AG04450 (cell line): ENCODE data around the gene NFIA. TPM values are rescaled to one million over a fixed set of nuclear protein-coding genes. Genes with fewer than 3 reads are reported as not detected.

ENCODE experiments used
- CTCF ChIA-PET: fragments of 300-600, 350-600 bp; formaldehyde crosslinking; extraction: SDS; loops from one replicate; lab custom pipeline; 2022; ENCODE audit warnings: antibody characterized with exemption, inconsistent platforms; lab: Charles Lee
- POLR2A ChIA-PET: fragments of 350-600 bp; formaldehyde crosslinking; extraction: SDS; loops from one replicate; lab custom pipeline; 2021; ENCODE audit warnings: antibody characterized with exemption, inconsistent platforms; lab: Yijun Ruan, JAX
- DNase-seq: peaks from one replicate; pipeline ENCODE4 v3.0.0-alpha.2; 2011; ENCODE audit warnings: low read depth, low spot score
- H3K27ac ChIP-seq: one replicate; pipeline ENCODE4 v1.5.1; 2012; ENCODE audit warnings: low read depth, low read length, control low read depth
- H3K27me3 ChIP-seq: one replicate; pipeline ENCODE4 v1.6.0; 2012; ENCODE audit warnings: low read length; ENCODE audit not compliant: control insufficient read depth, insufficient read depth
- H3K4me3 ChIP-seq: 2 replicates; pipeline ENCODE4 v1.5.1; 2011; ENCODE audit warnings: mild to moderate bottlenecking, low read depth, low read length, control low read depth
- H3K9me3 ChIP-seq: 2 replicates; pipeline ENCODE4 v1.5.1; 2012; ENCODE audit warnings: low read length; ENCODE audit not compliant: control insufficient read depth, insufficient read depth
- polyA plus RNA-seq: library from polyadenylated mRNA; depleted of rRNA; stranded (reverse); fragments of >200 nt; gene quantifications from 2 replicates; pipeline ENCODE4 v1.2.3, GENCODE V29; 2011
- TF ChIP-seq, protein P1 (sequence below): IDR thresholded peaks from 2 replicates; pipeline ENCODE4 v1.5.1; 2011; ENCODE audit warnings: low read depth, low read length, control low read depth, inconsistent platforms

The NFIA gene
- polyA plus RNA-seq, 1 experiment: 3.9 TPM

DNA sequence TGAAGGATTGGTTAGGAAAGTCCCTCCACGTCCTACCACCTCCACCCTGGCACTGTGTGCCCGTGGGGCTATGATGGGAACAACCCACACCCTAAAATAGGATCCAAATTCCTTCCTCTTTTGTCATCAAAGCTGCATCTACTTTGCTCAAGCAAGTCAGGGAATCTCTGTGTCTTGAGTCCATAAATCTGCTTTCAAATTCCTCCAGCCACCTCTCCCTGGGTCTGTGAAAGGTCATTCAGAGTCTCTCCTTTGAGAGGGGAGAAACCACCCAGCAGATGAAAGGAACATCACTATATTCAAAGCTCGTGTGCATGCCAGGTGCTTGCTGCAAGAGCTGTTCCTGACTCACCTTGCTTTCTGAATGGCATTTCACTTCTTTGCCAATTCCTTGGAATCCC is 399.0 kb downstream of the NFIA start:
- Histone ChIP-seq H3K9me3 (no peaks in the 10 kb centered on the region), H3K4me3 (no peak overlapping the region), H3K27ac (no peak overlapping the region), H3K27me3 (peaks cover 2% of the 10 kb centered on the region)
- ChIA-PET CTCF (no interaction called here), POLR2A (no interaction called here)
- TF ChIP-seq, protein P1, sequence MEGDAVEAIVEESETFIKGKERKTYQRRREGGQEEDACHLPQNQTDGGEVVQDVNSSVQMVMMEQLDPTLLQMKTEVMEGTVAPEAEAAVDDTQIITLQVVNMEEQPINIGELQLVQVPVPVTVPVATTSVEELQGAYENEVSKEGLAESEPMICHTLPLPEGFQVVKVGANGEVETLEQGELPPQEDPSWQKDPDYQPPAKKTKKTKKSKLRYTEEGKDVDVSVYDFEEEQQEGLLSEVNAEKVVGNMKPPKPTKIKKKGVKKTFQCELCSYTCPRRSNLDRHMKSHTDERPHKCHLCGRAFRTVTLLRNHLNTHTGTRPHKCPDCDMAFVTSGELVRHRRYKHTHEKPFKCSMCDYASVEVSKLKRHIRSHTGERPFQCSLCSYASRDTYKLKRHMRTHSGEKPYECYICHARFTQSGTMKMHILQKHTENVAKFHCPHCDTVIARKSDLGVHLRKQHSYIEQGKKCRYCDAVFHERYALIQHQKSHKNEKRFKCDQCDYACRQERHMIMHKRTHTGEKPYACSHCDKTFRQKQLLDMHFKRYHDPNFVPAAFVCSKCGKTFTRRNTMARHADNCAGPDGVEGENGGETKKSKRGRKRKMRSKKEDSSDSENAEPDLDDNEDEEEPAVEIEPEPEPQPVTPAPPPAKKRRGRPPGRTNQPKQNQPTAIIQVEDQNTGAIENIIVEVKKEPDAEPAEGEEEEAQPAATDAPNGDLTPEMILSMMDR: no peak
- no peak for DNase-seq

DNA sequence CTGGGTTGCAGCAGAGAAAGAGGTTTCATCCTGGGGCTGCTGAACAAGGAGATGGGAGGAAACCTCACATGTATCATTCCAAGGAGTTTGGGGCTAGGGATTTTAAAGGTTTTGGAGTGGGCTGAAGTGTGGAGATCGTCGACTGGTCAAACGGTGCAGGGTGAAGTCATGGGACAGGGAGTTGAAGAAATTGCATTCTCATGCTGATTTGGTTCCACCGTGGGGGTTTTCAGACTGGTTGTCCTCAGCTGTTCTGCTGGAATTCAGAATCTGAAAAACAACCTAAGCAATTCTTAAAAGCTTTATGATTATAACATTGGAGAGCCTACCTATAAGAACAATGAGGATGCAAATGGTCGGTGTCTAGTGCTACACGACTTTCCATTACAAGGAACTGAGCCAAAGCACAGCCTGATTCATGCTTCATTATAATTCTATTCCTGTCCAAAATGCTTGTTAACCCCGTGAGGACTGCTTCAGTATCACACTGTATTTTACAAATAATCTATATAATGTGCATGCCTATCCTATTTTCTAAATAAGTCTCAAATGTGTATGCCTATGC is 399.9 kb downstream of the NFIA start:
- DNase-seq: no peak
- Histone ChIP-seq H3K9me3 (no peaks in the 10 kb centered on the region), H3K27ac (no peak overlapping the region), H3K4me3 (no peak overlapping the region), H3K27me3 (peaks cover 2% of the 10 kb centered on the region)
- ChIA-PET POLR2A (no interaction called here), CTCF (interaction anchor here (0.8 kb wide), 1 partner anchor 106 kb away, joined by 3 read pairs; no protein-coding TSS in a partner anchor)
- TF ChIP-seq, protein P1: no peak

DNA sequence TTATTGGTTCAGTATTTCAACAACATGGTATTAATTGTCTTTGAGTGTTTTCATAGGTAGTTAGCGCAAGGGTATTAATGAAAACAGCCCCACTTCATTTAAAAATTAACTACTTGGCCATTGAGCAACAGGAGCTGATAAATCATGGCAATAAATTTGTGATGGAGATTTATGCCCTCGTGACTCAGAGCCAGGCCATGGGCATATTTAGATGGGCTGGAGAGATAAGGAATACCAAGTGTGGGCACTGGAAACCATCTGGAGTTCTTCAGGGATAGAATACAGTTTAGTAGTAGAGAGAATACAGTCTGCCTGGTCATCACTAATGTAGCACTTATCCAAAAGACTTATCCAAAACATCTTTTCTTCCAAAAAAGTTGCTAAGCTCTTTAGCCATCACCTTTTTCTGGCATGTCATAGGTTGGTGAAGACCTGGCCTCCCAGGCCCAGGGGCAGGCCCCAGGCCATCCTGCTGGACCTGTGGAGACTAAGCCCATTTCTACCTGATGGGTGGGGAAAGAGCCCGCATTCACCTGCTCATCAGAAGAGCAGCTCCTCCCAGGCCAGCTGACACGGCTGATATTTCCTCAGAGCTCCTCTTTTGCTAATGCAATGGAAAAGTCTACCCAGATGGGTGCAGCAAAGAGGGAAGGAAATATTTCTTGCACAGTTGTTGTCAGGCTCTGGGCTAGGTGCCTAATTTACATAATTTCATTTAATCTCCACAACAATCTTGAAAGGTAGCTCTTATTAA is 404.6 kb downstream of the NFIA start:
- no peak for DNase-seq
- Histone ChIP-seq H3K9me3 (no peaks in the 10 kb centered on the region), H3K27me3 (no peaks in the 10 kb centered on the region), H3K4me3 (no peak overlapping the region), H3K27ac (no peak overlapping the region)
- TF ChIP-seq, protein P1: no peak
- ChIA-PET CTCF (interaction anchor here (1.1 kb wide), 1 partner anchor 439 kb away, joined by 3 read pairs; no protein-coding TSS in a partner anchor), POLR2A (no interaction called here)

GRCh38 chr1:61487801-61488200 is 405.4 kb downstream of the NFIA start:
- no peak overlapping the region for H3K4me3 ChIP-seq
- POLR2A ChIA-PET: no interaction called here
- TF ChIP-seq, protein P1: no peak

GRCh38 chr1:61490924-61491323 is 408.6 kb downstream of the NFIA start:
- DNase-seq: no peak
- no peaks in the 10 kb centered on the region for H3K9me3 ChIP-seq
- TF ChIP-seq, protein P1: no peak
- H3K27ac ChIP-seq: no peak overlapping the region
- POLR2A ChIA-PET: no interaction called here
- H3K4me3 ChIP-seq: no peak overlapping the region
- CTCF ChIA-PET: no interaction called here
- H3K27me3 ChIP-seq: no peaks in the 10 kb centered on the region

More at GRCh38 chr1:61487801-61488200, 405.4 kb downstream of the NFIA start:
- Histone ChIP-seq H3K27ac (no peak overlapping the region), H3K27me3 (no peaks in the 10 kb centered on the region), H3K9me3 (no peaks in the 10 kb centered on the region)
- no peak for DNase-seq
- CTCF ChIA-PET: interaction anchor here (0.6 kb wide), 2 partner anchors 66 to 594 kb away, joined by 5 to 9 read pairs; no protein-coding TSS in a partner anchor
